MV-4-11 (cell line): ENCODE measurements around the gene ZNRD2.

ENCODE experiments used
- DNase-seq: peaks from one replicate; lab custom pipeline; 2025; lab: John Stamatoyannopoulos, UW

The ZNRD2 gene

DNA sequence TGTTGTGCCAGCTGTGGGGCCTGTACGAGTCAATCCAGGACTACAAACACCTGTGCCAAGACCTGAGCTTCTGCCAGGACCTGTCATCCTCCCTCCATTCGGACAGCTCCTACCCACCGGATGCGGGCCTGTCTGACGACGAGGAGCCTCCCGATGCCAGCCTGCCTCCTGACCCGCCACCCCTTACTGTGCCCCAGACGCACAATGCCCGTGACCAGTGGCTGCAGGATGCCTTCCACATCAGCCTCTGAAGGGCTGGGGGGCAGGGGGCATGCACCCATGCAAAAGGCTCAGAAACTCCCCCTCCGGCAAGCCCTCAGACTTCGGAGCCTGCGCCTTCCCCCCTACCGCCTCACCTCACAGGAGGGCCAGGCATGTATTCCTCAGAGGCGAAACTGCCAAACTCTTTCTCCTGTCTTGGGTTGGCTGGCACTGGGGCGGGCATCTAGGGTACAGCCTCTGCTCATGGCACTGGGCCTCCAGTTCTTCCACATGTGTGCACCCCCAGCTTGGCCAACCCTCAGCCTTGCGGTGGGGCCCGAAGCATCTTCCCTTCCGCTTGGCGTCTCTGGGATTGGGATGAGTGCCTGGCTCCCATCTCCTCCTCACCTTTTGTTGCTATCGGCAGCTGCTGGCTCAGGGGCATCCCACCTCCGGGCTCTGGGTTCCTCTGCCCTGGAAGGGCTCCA, 3.3 kb downstream of the ZNRD2 start:
- no peak for DNase-seq

DNA sequence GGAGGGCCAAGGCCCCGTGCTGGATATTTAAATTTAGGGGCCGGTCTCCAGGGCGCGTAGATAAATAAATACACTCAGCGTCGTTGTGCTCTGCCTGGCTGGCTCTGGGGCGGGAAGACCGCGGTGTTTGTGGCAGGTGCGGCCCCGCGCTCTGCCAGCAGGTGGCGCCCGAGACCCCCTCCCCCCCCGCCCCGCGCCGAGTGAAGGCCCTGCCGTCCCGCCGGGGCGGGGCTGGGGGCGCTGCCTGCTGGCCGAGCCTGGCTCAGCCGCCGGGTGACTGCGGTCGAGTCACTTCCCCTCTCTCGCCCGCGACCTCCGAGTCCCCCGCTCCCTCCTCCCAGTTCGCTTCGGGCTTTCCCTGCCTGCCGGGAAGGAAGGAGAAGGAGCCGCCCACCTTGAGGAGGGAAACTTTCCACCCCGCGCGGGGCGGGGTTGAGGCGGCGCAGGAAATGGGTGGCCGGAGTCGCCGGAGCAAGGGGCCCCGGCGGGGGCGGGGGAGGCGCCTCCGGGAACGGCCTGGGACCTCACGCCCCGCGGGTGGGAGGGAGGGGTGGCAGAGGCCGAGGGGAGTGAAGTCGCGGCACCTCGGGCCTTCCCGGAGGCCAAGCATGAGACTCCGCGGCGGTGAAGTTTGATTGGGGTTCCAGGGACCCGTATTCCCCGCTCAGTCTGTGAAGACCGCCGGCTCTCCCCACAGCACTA, 4.0 kb downstream of the ZNRD2 start:
- peak; percentile 97 for DNase-seq

DNA sequence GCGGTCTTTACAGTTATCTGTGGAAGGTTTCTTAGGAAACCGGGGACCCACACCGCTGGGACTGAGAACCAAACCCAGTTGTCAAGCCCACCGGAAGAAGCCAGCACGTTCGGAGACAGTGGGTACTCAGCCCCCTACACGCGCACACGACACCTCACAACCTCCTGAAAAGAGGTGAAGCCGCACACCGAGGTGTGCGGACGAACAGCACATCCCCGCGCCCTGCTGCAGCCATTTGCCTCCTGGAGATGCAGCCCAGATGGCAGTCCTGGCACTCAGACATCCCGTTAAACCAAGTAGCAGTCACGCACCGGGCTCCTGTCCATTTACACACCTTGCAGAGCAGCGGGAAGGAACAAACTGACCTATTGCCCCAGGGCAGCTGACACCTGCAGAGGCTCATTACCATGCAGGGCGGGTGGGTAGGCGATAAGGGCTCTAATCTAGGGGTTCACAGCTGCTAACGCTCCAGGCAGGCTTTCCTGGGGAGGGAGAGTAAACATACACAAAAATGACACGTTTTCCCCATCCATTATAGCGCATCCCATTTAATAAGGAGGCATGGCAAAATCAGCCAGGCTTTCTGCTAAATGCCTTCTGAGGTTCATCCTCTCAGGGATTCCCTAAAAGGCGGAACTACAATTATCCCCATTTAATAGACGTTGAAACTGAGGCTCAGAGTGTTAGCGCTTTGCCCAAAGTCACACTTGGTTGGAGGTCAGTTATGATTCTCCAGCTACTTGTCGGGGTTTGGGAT, 4.7 kb downstream of the ZNRD2 start:
- no peak for DNase-seq

DNA sequence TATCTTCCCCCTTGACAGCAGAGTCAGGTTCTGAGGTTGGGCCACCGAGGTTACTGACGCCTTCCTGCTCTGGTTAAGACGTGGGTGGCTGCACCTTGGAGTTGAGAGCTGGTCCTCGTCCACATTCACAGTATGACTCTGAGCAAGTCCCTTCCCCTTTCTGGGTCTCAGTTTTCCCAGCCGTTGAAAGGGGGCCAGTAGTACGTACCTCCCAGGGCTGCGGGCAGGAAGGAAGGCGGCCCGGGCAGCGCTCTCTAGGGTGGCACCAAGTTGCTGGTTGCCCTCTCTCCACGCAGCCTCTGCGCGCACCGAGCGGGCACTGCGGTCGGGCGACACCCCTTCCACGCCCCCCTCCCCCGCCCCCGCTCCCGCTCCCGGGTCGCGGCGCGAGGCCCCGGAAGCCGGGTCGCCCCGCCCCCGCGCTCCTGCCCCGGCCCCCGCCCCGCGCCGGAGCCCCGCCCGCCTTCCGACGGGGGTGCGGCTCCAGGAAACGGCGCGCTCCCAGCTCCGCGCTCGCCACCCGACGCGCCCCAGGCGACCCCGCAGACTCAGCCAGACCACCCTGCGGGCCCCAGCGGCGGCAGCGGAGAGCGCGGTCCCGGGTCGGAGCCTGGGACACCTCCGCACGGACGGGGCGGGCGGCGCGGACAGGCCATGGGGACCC, 5.4 kb downstream of the ZNRD2 start, which contains the start of gene EHBP1L1:
Gene EHBP1L1 (plus strand): TSS at position 486 of the 664 bp plus-strand sequence. CDS start 250 bp downstream, outside the sequence.
- peak; percentile 80 for DNase-seq

DNA sequence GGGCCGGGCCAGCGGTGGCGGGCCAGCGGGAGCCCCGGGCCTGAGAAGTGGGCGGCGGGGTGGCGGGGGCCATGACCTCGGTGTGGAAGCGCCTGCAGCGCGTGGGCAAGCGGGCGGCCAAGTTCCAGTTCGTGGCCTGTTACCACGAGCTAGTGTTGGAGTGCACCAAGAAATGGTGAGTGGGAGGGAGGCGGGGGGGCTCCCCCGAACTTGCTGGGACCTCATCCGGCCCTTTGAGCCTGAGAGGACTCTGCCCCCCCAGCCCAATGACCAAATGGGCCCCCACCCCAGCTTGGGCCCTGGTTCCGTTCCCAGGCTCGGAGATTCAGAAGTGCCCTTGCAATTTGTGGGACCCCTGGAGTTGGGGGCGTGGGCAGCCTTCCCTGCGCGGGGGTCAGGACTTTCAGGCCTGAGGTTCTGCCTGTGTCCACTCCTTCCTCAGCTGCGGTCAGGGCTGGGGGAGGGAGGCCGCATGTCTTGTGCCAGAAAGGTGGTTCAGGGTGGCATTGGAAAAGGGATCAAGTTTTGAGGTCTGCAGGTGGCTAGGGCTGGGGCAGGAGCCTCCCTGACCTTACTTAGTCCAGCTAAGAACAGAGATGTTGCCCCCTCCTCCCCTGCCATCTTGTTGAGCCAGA, 6.1 kb downstream of the ZNRD2 start:
- DNase-seq: no peak

DNA sequence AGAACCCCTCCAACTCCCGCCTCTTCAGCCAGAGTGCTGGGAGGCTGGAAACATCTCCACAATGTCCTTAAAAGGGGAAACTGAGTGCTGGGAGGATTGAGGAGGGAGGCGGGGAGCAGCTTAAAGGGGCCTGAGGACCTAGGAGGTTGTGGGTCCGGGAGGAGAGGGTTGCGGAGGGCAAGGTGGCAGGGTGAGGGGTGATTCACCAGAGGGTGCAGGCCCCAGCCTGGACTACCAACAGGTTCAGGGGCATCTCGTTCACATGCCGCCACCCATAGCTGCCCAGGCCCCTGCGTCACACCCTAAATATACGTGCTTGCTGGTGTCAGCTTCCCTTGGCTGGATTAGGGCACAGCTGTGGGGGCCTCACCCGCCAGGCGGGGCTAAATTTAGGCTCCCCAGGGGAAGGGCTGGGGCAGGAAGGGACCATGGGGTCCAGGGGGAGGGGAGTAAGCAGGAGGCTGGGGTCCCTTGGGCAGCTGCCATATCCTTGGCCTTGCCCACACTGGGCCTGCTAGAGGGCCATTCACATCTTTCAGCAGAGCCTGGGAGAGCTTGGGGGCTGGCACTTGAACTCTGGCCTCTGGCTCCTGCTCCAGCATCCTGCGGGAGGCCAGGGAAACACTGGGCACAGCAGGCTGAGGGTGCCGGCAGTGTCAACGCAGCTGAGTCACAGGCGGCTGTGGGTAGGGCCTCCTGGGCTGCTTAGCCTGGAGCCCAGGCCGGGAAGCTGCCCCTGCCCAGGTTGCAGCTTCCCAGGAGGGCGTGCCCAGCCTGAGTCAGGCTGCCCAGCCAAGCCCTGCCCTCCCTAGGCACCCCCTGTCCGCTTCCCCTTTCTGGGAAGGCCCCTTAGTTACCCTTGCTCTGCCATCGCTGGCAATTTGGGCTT, 6.8 kb downstream of the ZNRD2 start:
- DNase-seq: peak; percentile 75

DNA sequence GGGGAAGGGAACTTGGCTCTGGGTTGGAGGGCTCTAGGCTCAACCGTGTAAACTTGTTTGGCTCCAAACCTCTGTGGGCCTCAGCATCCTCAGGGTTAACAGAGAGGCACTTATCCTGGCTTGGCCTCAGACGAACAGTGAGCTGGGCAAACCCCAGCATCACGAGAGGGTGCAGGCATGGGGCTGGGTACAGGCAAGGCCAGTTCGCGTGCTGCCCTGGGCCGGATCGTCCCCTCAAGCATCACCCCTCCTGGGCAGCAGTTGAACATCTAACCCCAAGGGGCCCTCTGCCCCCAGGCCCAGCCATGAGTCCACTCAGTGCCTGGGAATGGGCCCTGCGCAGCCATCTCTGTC, 7.5 kb downstream of the ZNRD2 start:
- DNase-seq: no peak

DNA sequence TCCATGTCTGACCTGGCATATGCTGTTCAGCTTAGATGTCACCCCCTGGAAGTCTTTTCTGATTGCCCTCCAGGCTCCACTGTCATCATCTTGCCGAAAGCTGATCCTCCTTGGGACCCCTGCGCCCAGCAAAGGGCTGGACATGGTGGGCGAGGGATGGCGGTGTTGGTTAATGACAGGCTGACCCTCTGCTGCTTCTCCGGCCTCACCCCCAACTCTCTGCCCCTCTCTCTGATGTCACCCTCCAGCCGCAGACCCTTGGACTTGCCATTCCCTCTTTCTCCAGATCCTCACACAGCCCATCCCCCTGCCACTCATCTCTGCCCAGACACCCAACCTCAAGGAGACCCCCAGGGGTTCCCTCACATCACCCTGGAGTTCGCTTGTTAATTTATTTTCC, 7.9 kb downstream of the ZNRD2 start:
- DNase-seq: no peak

DNA sequence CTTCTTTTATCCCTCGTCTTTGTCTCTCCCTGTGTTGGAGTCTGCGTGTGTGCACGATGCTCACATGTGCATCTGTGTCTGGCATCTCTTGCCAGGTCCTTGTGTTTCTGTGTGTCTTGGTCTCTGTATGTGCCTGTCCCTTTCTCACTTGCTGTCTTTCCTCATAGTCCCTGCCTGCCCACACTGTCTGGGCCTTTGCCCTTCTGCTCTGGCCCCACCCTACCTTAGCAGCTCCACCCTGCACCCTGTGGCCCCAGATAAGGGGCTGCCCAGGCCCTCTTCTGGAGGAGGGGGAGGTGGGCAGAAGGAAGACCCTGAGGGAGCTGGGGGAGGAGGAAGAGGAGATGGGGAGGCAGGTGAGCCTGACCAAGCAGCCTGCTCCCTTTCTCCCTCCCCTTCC, 8.4 kb downstream of the ZNRD2 start:
- no peak for DNase-seq

DNA sequence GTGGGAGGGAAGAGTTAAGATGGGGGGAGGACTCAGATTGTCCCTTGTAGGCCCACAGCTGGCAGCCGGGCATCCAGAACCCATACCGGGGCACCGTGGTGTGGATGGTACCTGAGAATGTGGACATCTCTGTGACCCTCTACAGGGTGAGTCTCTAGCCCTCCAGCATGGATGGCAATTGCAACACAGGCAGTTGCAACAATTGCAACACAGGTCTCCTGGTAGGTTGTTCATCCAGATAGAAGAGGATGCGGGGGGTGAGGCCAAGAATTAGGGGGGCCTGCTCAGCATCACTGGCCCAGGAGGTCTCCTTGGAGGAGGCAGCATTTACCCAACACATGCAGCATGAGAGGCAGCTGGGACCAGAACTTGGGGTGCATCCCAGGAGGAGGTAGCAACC, 9.0 kb downstream of the ZNRD2 start:
- DNase-seq: no peak

DNA sequence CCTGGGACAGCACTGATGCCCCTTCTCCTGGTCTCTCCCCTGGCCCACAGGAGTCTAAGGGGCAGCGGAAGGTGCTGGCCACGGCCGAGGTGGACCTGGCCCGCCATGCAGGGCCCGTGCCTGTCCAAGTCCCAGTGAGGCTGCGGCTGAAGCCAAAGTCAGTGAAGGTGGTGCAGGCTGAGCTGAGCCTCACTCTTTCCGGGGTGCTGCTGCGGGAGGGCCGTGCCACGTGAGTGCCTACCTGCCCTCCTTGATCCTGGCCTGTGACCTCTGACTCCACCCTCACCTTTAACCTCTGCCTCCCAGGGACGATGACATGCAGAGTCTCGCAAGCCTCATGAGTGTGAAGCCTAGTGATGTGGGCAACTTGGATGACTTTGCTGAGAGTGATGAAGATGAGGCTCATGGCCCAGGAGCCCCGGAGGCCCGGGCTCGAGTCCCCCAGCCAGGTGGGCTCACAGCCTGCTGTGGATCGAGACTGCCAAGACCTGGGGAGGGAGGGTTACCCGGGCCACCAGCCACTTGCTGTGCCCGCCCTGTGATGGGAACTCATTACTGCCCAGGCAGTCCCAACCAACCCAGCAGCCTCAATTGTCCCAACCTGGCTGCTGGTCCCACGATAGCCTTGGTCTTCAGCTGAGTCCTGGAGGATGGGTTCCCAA, 9.9 kb downstream of the ZNRD2 start:
- no peak for DNase-seq

DNA sequence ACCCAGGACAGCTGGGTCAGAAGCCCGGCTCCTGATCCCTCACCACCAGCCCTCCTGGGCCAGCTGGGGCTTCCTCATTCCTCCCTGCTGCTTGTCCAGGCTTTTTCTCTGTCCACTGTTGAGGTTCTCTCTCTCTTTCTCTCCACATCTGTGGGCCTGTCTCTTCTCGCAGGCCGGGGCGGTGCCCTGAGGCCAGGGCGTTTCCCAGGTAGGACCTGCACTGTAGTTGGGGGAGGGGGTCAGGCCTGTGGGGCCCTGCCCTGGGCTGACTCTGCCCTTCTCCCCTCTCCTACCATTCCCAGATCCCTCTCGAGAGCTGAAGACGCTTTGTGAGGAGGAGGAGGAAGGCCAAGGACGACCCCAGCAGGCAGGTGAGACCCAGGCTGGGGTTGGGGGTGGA, 10.5 kb downstream of the ZNRD2 start:
- DNase-seq: no peak

DNA sequence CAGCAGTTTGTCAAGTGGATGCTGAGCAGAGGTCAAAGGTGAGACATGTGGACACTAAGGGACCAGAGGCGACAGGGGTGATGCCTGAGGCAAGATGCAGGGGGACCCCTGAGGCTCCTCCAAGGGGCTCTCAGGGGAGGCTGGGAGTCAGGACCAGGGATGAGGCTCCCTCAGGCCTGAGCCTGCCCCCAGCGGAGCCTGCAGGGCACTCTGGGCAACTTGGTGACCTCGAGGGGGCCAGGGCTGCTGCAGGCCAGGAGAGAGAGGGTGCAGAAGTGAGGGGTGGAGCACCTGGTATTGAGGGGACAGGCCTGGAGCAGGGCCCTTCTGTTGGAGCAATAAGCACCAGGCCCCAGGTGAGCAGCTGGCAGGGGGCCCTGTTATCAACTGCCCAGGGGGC, 11.7 kb downstream of the ZNRD2 start:
- no peak for DNase-seq

DNA sequence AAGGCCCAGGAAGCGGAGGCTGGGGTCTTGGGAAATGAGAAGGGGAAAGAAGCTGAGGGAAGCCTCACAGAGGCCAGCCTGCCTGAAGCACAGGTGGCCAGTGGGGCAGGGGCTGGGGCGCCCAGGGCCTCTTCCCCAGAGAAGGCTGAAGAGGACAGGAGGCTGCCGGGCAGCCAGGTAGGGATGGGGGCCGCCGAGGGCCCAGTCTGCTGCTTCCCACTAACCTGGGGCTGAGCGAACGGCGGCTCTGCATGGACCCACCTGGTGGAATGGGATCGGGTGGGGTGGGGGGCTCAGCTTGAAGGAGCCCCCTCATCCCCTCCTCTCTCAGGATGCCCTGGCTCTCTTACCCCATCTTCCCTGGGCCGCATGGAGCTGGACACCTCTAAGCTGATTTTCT, 13.3 kb downstream of the ZNRD2 start:
- no peak for DNase-seq

DNA sequence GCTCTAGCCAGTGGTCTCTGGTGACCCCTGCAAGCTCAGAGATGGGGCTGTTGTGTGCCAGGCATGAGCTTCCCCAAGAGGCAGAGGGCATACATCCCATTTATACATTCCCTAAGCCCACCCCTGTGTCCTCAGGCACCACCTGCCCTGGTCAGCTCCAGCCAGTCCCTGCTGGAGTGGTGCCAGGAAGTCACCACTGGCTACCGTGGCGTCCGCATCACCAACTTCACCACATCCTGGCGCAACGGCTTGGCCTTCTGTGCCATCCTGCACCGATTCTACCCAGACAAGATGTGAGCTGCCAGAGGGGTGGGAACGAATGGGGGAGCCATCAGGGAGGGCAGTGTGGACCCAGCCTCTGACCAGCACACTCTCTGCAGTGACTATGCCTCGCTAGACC, 13.8 kb downstream of the ZNRD2 start:
- no peak for DNase-seq

DNA sequence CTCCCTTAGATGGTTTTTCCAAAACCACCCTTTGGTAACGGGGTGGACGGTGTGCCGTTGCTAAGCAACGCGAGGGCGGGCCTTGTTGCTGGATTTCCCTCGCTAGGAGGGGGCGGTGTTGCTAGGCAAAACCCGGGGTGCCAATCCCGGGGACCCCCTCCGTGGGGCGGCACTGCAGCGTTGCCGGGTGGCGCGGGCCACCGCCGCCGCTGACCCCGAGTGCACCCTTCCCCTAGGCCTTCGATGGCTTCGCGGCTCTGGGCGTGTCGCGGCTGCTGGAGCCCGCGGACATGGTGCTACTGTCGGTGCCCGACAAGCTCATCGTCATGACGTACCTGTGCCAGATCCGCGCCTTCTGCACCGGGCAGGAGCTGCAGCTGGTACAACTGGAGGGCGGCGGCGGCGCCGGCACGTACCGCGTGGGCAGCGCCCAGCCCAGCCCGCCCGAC, 14.5 kb downstream of the ZNRD2 start:
- DNase-seq: no peak

DNA sequence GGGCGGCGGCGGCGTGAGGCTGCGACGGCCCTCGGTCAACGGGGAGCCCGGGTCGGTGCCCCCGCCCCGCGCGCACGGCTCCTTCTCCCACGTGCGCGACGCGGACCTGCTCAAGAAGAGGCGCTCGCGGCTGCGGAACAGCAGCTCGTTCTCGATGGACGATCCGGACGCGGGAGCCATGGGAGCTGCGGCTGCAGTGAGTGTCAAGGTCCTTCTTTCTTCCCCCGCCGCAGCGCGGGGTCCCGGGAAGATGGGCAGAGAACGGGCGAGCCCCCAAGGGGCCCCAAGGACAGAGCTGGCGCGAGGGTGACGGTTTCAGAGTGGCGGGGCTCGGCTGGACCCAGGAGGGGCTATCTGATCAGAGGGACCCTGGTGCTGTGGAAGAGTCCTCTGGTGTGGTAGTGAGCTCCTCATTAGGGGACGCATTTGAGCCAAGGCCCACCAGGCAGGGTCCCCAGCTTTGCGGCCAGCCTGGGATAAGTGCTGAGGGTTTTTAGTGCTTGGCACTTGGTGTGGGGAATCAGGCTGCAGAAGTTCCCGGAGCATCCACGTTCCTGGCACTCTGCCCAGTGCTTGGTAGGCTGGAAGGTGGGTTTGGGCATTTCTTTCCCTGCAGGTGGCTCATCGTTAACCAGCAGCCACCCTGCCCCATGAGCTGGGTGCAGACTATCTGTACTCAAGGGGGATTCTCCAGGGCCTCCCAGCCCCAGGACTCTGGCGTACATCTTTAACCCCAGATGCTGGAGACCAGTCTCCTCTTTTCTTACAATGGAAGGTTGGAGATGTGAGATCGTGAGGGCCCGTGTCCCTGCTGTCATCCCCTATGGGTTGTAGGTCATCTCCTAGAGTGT, 15.3 kb downstream of the ZNRD2 start:
- DNase-seq: no peak

DNA sequence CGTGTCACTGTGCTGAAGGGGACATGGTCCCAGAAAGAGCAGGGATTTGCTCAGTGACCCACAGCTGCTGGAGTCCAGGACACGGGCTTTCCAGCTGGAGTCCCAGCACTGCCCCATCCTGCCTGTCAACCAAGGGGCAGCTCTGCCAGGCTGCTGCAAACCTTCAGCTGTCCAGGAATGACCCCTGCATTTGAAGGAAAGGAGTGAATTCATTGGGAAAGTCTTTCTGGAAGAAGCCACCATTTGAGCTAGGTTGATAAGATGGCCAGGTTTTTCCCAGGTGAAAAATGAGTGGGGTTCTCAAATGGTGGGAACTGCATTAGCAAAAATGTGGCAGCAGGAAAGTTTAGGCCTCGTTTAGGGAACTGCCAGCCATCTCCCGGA, 16.0 kb downstream of the ZNRD2 start:
- no peak for DNase-seq

DNA sequence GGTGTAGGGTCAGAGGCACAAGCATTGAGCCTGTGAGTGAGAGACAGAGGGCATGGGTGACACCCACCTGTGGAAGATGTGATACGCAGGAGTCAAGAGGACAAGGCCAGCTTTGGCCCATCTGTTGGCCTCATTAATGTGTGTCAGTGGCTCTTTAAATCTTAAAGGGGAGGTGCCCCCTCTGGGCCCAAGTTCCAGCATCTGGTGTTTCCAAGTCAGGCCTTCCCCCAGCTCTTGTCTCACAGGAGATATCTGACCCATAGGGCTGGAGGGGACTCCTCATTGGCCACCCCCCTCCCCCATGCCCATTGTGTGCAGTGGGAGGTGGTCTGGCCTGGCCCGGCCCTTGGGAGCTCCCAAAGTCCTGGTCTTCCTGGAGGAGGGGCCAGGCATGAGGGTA, 16.4 kb downstream of the ZNRD2 start:
- DNase-seq: peak; percentile 30
